GM12878 (cell line): Measurements from ENCODE around the gene TBC1D26.

Source experiments
- CTCF ChIP-seq, 3 experiments: IDR thresholded peaks in 2 of 3; conservative IDR thresholded peaks in 1 of 3; 2 replicates each; pipeline ENCODE4 v1.5.1; 2011; ENCODE audit warnings: low read depth in 3 of 3, low read length in 3 of 3, mild to moderate bottlenecking in 3 of 3, control low read depth in 2 of 3, moderate library complexity in 2 of 3, inconsistent platforms in 1 of 3, mixed read lengths in 1 of 3; ENCODE audit not compliant: control insufficient read depth in 2 of 3, insufficient read depth in 1 of 3; ENCODE audit errors: extremely low read depth in 1 of 3
- EGR1 ChIP-seq, 2 experiments: IDR thresholded peaks; 1 replicate in 1 of 2; 2 replicates in 1 of 2; pipeline ENCODE4 v1.6.1; 2011 to 2012; ENCODE audit warnings: low read depth in 2 of 2, low read length in 2 of 2, borderline replicate concordance in 1 of 2, mild to moderate bottlenecking in 1 of 2, moderate library complexity in 1 of 2
- ELK1 ChIP-seq: IDR thresholded peaks from 2 replicates; pipeline ENCODE4 v1.6.1; 2012; ENCODE audit warnings: low read depth, low read length, improper control_type of control experiment
- EZH2 ChIP-seq: IDR thresholded peaks from 2 replicates; pipeline ENCODE4 v1.6.1; 2012; ENCODE audit warnings: low read depth, mild to moderate bottlenecking, control low read depth, inconsistent platforms, low read length, borderline replicate concordance; ENCODE audit not compliant: control insufficient read depth
- MYC ChIP-seq: IDR thresholded peaks from 2 replicates; pipeline ENCODE4 v1.6.1; 2011; ENCODE audit warnings: mild to moderate bottlenecking, low read length, moderate library complexity, inconsistent platforms; ENCODE audit not compliant: insufficient read depth, insufficient replicate concordance, insufficient read length, severe bottlenecking
- TF ChIP-seq, protein P1 (sequence below): IDR thresholded peaks from 2 replicates; pipeline ENCODE4 v1.6.1; 2011; ENCODE audit warnings: low read depth, mild to moderate bottlenecking, low read length, moderate library complexity, borderline replicate concordance; ENCODE audit errors: extremely low read depth

- no peak for TF ChIP-seq MYC
- no peak for TF ChIP-seq CTCF (IDR thresholded peaks at IDR 0.05 in 2 of 3, conservative IDR thresholded peaks at IDR 0.05 in 1 of 3; ENCODE audit: control insufficient read depth in 2 of 3, extremely low read depth in 1 of 3, insufficient read depth in 1 of 3, low read depth in 3 of 3, low read length in 3 of 3)
- no peak for TF ChIP-seq ELK1
- TF ChIP-seq EGR1 (IDR thresholded peaks at IDR 0.05; ENCODE audit: borderline replicate concordance in 1 of 2, low read depth in 2 of 2, low read length in 2 of 2): no peak
- no peak for TF ChIP-seq EZH2
- TF ChIP-seq, protein P1, sequence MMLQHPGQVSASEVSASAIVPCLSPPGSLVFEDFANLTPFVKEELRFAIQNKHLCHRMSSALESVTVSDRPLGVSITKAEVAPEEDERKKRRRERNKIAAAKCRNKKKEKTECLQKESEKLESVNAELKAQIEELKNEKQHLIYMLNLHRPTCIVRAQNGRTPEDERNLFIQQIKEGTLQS: no peak
These were observed 50.8 kb downstream of the TBC1D26 start for GRCh38 chr17:15782866-15783265.
